T-helper 1 cell treated with Interleukin-12 subunit alpha and Interleukin-12 subunit beta and Interleukin-4 antibody, amounts not matched to agents 30 μg/mL and 1 μg/mL, for 36 hours (primary cell): ENCODE data around the gene ARL15.
"Not testable (repeated sequence)": the region's sequence is repeated elsewhere in the genome, so short reads cannot be mapped to it uniquely, and the experiment has no call there.

ENCODE experiments used
- H3K27ac Mint-ChIP-seq: one replicate; pipeline ENCODE4 v1.8.0; 2021; ENCODE audit warnings: mild to moderate bottlenecking, mixed read lengths
- H3K27me3 Mint-ChIP-seq: one replicate; pipeline ENCODE4 v1.8.0; 2021; ENCODE audit warnings: low read depth, mixed read lengths
- H3K36me3 Mint-ChIP-seq: one replicate; pipeline ENCODE4 v1.8.0; 2021; ENCODE audit warnings: low read depth, mixed read lengths
- H3K4me1 Mint-ChIP-seq: one replicate; pipeline ENCODE4 v1.8.0; 2021; ENCODE audit warnings: low read depth, mixed read lengths
- H3K4me3 Mint-ChIP-seq: one replicate; pipeline ENCODE4 v1.8.0; 2021; ENCODE audit warnings: mild to moderate bottlenecking, moderate library complexity, mixed read lengths
- H3K9me3 Mint-ChIP-seq: one replicate; pipeline ENCODE4 v1.8.0; 2021; ENCODE audit warnings: mixed read lengths

The ARL15 gene

GRCh38 chr5:54045077-54045792 is 265.1 kb downstream of the ARL15 start:
- Mint-ChIP-seq H3K9me3 (no peaks in the 10 kb centered on the region), H3K27ac (no peak overlapping the region)

GRCh38 chr5:54044276-54044675 is 266.1 kb downstream of the ARL15 start:
- H3K27ac Mint-ChIP-seq, H3K27me3 Mint-ChIP-seq, H3K4me3 Mint-ChIP-seq, H3K4me1 Mint-ChIP-seq, H3K36me3 Mint-ChIP-seq, H3K9me3 Mint-ChIP-seq: not testable (repeated sequence)

More at GRCh38 chr5:54045077-54045792, 265.1 kb downstream of the ARL15 start:
- no peaks in the 10 kb centered on the region for H3K27me3 Mint-ChIP-seq
- H3K4me3 Mint-ChIP-seq: no peak overlapping the region
- H3K4me1 Mint-ChIP-seq: no peaks in the 10 kb centered on the region
- H3K36me3 Mint-ChIP-seq: no peaks in the 10 kb centered on the region

- no peaks in the 10 kb centered on the region for H3K27me3 Mint-ChIP-seq
- H3K4me1 Mint-ChIP-seq: no peaks in the 10 kb centered on the region
- H3K36me3 Mint-ChIP-seq: no peaks in the 10 kb centered on the region
- H3K27ac Mint-ChIP-seq: no peak overlapping the region
- H3K4me3 Mint-ChIP-seq: no peak overlapping the region
- no peaks in the 10 kb centered on the region for H3K9me3 Mint-ChIP-seq
Measured at GRCh38 chr5:54040804-54041203, 269.6 kb downstream of the ARL15 start.

GRCh38 chr5:54040018-54040417 is 270.4 kb downstream of the ARL15 start:
- Mint-ChIP-seq H3K27me3 (no peaks in the 10 kb centered on the region), H3K27ac (no peak overlapping the region), H3K36me3 (no peaks in the 10 kb centered on the region), H3K4me3 (no peak overlapping the region), H3K9me3 (no peaks in the 10 kb centered on the region), H3K4me1 (no peaks in the 10 kb centered on the region)

DNA sequence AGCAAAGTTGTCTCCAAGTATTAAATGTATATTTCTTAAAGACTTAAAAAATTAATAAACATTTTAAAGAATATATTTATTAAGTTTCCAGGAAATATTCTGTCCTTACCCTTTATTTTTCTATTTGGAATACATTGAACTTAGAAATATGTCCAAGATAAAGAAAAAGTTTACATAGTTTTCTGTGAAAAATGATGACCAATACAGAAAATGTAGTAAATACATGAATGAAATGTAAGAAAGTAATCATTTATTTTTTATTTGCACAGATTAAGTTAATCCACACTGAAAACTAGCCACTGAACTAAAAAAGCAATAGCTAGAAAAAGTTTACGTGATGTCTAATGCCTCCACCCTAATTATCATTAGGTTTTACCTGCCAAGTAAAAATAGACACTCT is 273.2 kb downstream of the ARL15 start:
- H3K36me3 Mint-ChIP-seq: no peaks in the 10 kb centered on the region
- H3K4me3 Mint-ChIP-seq: no peak overlapping the region
- no peaks in the 10 kb centered on the region for H3K27me3 Mint-ChIP-seq
- H3K9me3 Mint-ChIP-seq: no peaks in the 10 kb centered on the region
- no peaks in the 10 kb centered on the region for H3K4me1 Mint-ChIP-seq
- no peak overlapping the region for H3K27ac Mint-ChIP-seq

- H3K36me3 Mint-ChIP-seq: peaks cover 2% of the 10 kb centered on the region
- H3K27me3 Mint-ChIP-seq: no peaks in the 10 kb centered on the region
Measured at GRCh38 chr5:54030981-54031380, 279.4 kb downstream of the ARL15 start.

DNA sequence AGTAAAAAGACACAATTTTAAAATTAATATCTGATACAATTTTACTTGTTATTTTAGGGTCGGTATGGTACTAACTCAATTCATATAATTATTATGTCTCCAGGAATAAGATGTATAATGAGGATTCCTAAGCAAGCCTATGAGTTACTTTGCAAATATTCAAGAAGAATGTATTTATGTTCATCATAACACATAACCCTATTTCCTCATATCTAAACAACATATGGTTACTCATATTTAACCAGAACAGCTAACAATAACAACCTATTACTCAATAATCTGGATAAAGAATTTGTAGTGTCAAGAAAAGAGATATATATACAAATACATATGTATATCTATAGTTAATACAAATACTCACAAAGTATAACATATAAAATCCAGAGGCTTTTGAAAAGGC is 285.9 kb downstream of the ARL15 start:
- Mint-ChIP-seq H3K9me3 (no peaks in the 10 kb centered on the region), H3K4me3 (no peak overlapping the region), H3K27me3 (no peaks in the 10 kb centered on the region), H3K27ac (no peak overlapping the region), H3K4me1 (peaks cover 23% of the 10 kb centered on the region), H3K36me3 (peaks cover 4% of the 10 kb centered on the region)

More at GRCh38 chr5:54030981-54031380, 279.4 kb downstream of the ARL15 start:
- Mint-ChIP-seq H3K4me3 (no peak overlapping the region), H3K9me3 (no peaks in the 10 kb centered on the region), H3K4me1 (peaks cover 2% of the 10 kb centered on the region), H3K27ac (no peak overlapping the region)

- Mint-ChIP-seq H3K9me3 (no peaks in the 10 kb centered on the region), H3K4me1 (peaks cover 21% of the 10 kb centered on the region), H3K4me3 (peak overlapping the region; percentile 82), H3K27me3 (no peaks in the 10 kb centered on the region), H3K36me3 (peaks cover 2% of the 10 kb centered on the region), H3K27ac (peak overlapping the region; percentile 85)
Measured at GRCh38 chr5:54022223-54022622, 288.1 kb downstream of the ARL15 start.

DNA sequence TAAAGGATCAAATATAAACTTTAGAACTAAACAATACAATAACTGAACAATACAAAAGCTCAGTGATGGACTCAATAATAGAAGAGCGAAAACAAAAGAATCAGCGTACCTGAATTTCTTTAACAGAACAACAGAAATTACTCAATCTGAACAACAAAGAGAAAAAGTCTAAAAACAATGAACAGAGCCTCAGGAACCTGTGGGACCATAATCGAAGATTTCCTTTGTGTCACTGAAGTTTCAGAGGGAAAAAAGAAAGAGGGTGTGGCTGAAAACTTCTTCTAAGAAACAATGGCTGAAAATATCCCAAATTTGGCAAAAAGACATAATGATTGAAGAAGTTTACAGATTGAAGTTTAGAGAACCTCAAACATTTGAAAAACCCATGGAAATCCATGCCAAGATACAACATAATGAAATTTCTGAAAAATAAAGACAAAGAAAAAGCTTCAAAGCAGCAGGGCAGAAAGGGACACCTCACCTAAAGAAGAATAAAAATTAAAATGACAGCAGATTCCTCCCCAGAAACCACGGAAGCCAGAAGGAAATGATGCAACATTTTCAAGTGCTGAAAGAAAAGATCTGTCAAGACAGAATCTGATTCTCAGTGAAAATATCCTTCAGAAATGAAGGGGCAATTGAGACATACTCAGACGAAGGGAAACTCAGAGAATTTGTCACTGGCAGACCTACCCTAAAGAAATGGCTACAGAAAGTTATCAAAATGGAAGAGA is 288.8 kb downstream of the ARL15 start:
- H3K9me3 Mint-ChIP-seq: no peaks in the 10 kb centered on the region
- H3K27me3 Mint-ChIP-seq: no peaks in the 10 kb centered on the region
- peaks cover 21% of the 10 kb centered on the region for H3K4me1 Mint-ChIP-seq
- peak overlapping the region; percentile 82 for H3K4me3 Mint-ChIP-seq
- peak overlapping the region; percentile 85 for H3K27ac Mint-ChIP-seq
- H3K36me3 Mint-ChIP-seq: peaks cover 5% of the 10 kb centered on the region

- Mint-ChIP-seq H3K27ac (no peak overlapping the region), H3K4me3 (no peak overlapping the region), H3K36me3 (peaks cover 20% of the 10 kb centered on the region), H3K9me3 (peaks cover 15% of the 10 kb centered on the region), H3K27me3 (no peaks in the 10 kb centered on the region), H3K4me1 (peaks cover 25% of the 10 kb centered on the region)
Measured at GRCh38 chr5:54018438-54018837, 291.9 kb downstream of the ARL15 start.

GRCh38 chr5:54017580-54017979 is 292.8 kb downstream of the ARL15 start:
- Mint-ChIP-seq H3K9me3 (peaks cover 18% of the 10 kb centered on the region), H3K27me3 (no peaks in the 10 kb centered on the region), H3K27ac (no peak overlapping the region), H3K4me3 (no peak overlapping the region), H3K36me3 (peaks cover 21% of the 10 kb centered on the region), H3K4me1 (peaks cover 25% of the 10 kb centered on the region)

DNA sequence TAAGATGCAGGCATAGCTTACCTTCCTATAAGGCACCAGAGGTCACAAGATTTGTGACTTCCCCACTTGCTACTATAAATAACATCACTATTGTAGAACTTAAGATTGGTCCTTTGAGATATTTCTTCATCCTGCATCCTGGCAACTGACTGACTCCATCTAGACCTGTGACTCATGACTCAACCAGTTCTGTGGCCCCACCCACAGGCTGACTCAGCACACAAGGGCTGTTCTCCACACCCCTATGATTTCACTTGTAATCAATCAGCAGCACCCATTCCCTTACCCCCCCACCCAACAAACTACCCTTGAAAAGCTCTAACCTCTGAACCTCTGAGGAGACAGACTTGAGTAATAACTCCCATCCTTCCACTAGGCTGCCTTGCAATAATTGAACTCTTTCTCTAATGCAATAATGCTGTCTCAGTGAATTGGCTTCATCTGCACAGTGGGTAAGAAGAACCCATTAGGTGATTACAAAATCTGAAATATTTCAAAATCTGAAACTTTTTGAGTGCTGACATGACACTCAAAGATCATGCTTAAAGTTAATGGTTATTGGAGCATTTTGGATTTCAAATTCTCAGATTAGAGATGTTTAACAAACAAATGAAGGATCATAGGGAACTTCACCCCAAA is 296.7 kb downstream of the ARL15 start:
- H3K27me3 Mint-ChIP-seq: no peaks in the 10 kb centered on the region
- H3K9me3 Mint-ChIP-seq: peaks cover 18% of the 10 kb centered on the region
- H3K4me1 Mint-ChIP-seq: peaks cover 8% of the 10 kb centered on the region
- H3K27ac Mint-ChIP-seq: no peak overlapping the region
- no peak overlapping the region for H3K4me3 Mint-ChIP-seq
- H3K36me3 Mint-ChIP-seq: peaks cover 20% of the 10 kb centered on the region

DNA sequence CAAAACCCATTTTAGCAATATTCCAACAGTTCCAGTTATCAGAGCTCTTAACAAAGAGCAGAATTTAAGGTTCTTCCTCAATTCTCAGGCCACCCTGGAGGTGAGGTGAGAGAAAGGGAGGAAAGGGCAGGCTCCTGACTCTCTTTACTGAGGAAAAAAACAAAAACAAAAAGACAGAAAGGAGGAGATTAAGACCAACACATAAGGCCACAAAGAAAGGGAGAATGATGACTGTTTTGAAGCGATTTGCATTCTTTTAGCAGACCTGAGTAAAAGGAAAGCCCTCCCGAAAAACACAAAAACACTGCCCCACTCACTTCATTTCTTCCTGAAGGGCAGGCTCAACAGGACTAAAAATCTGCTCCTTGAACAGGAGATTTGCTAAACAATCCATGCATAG is 300.5 kb downstream of the ARL15 start:
- Mint-ChIP-seq H3K27ac (no peak overlapping the region), H3K27me3 (no peaks in the 10 kb centered on the region), H3K9me3 (peaks cover 18% of the 10 kb centered on the region), H3K4me3 (no peak overlapping the region), H3K4me1 (peaks cover 8% of the 10 kb centered on the region), H3K36me3 (peaks cover 13% of the 10 kb centered on the region)

- Mint-ChIP-seq H3K27ac (no peak overlapping the region), H3K36me3 (peaks cover 11% of the 10 kb centered on the region), H3K9me3 (peaks cover 13% of the 10 kb centered on the region), H3K4me3 (no peak overlapping the region), H3K4me1 (peaks cover 8% of the 10 kb centered on the region), H3K27me3 (no peaks in the 10 kb centered on the region)
Measured at GRCh38 chr5:54009357-54009756, 301.0 kb downstream of the ARL15 start.
